Glutamatergic neuron (in vitro differentiated cells): ENCODE data around the gene EXOC4. TPM values are rescaled to one million over a fixed set of nuclear protein-coding genes. Genes with fewer than 3 reads are reported as not detected.

Source experiments
- DNase-seq: peaks from one replicate; pipeline ENCODE4 v3.0.0; 2022
- H3K27ac Mint-ChIP-seq: one replicate; pipeline ENCODE4 v1.8.0; 2020; ENCODE audit warnings: mild to moderate bottlenecking, mixed read lengths, inconsistent platforms; ENCODE audit not compliant: unreplicated experiment
- H3K27me3 Mint-ChIP-seq: one replicate; pipeline ENCODE4 v1.8.0; 2020; ENCODE audit warnings: mild to moderate bottlenecking, moderate library complexity, mixed read lengths, inconsistent platforms; ENCODE audit not compliant: unreplicated experiment
- H3K36me3 Mint-ChIP-seq: one replicate; pipeline ENCODE4 v1.8.0; 2020; ENCODE audit warnings: mild to moderate bottlenecking, mixed read lengths, inconsistent platforms; ENCODE audit not compliant: unreplicated experiment
- H3K4me1 Mint-ChIP-seq: one replicate; pipeline ENCODE4 v1.8.0; 2020; ENCODE audit warnings: mild to moderate bottlenecking, low read depth, mixed read lengths, inconsistent platforms; ENCODE audit not compliant: unreplicated experiment
- H3K4me3 Mint-ChIP-seq: one replicate; pipeline ENCODE4 v1.8.0; 2020; ENCODE audit warnings: mild to moderate bottlenecking, mixed read lengths, inconsistent platforms; ENCODE audit not compliant: unreplicated experiment
- H3K9me3 Mint-ChIP-seq: one replicate; pipeline ENCODE4 v1.8.0; 2020; ENCODE audit warnings: mild to moderate bottlenecking, moderate library complexity, mixed read lengths, inconsistent platforms; ENCODE audit not compliant: unreplicated experiment
- total RNA-seq: library from RNA; stranded (reverse); fragmentation: NEBNext Ultra II Directional; extraction: Animal tissue kit (Norgen Biotek cat#: 25700); gene quantifications from one replicate; pipeline ENCODE4 v1.2.1, GENCODE V29; 2021; ENCODE audit not compliant: unreplicated experiment
- TF ChIP-seq, protein P1 (sequence below): fragments of 200-600 bp; sonication (generic); IDR thresholded peaks from one replicate; pipeline ENCODE4 v1.5.0; 2021; ENCODE audit not compliant: partially characterized antibody, unreplicated experiment

Gene EXOC4
- total RNA-seq, 1 donor from 2014 or later, result 73.8 TPM

DNA sequence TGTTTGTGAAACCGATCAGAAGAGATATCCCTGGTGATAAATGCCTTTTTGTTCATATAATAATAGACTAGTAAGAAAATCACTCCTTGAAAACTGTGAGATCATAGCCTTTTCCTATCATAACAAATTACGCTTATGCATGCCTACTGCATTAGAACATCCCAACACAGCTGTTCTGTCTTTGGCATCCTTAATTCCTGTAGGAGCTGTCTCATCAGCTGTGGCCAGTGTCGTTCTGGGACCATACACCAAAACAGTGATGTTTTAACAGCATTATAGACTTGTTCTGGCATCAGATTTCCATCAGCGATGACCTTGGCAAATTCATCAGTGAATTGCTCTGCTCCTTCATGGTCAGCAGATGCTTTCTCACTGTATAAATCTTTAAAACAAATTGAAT, 450.7 kb downstream of the EXOC4 start:
- H3K36me3 Mint-ChIP-seq, result no peaks in the 10 kb centered on the region
- H3K27ac Mint-ChIP-seq, result no peak overlapping the region
- no peaks in the 10 kb centered on the region for H3K4me1 Mint-ChIP-seq
- TF ChIP-seq, protein P1, sequence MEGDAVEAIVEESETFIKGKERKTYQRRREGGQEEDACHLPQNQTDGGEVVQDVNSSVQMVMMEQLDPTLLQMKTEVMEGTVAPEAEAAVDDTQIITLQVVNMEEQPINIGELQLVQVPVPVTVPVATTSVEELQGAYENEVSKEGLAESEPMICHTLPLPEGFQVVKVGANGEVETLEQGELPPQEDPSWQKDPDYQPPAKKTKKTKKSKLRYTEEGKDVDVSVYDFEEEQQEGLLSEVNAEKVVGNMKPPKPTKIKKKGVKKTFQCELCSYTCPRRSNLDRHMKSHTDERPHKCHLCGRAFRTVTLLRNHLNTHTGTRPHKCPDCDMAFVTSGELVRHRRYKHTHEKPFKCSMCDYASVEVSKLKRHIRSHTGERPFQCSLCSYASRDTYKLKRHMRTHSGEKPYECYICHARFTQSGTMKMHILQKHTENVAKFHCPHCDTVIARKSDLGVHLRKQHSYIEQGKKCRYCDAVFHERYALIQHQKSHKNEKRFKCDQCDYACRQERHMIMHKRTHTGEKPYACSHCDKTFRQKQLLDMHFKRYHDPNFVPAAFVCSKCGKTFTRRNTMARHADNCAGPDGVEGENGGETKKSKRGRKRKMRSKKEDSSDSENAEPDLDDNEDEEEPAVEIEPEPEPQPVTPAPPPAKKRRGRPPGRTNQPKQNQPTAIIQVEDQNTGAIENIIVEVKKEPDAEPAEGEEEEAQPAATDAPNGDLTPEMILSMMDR, result no peak
- no peaks in the 10 kb centered on the region for H3K9me3 Mint-ChIP-seq
- H3K27me3 Mint-ChIP-seq, result peaks cover 3% of the 10 kb centered on the region
- no peak for DNase-seq
- H3K4me3 Mint-ChIP-seq, result no peak overlapping the region

DNA sequence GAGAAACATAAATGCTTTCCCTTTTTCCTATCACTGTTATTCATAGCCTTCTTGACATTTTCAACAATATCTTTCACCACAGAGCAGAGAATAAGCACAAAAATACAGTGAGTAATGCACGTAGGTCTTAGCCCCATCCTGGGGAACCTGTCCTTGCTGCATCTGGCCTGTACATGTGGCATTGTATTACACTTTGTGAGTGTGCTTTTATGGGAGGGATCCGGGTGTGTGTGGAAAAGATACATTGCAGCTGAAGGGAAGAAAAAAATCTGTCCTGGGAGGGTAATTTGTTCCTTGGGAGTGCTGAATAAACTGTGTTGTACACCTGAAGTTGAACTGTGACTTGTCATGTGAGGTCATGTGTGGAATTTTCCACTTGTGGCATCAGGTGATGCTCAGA, 451.6 kb downstream of the EXOC4 start:
- Mint-ChIP-seq H3K4me1 (no peaks in the 10 kb centered on the region), H3K36me3 (no peaks in the 10 kb centered on the region), H3K27ac (no peak overlapping the region), H3K4me3 (no peak overlapping the region), H3K27me3 (peaks cover 3% of the 10 kb centered on the region), H3K9me3 (no peaks in the 10 kb centered on the region)
- DNase-seq, result no peak
- TF ChIP-seq, protein P1, result no peak

DNA sequence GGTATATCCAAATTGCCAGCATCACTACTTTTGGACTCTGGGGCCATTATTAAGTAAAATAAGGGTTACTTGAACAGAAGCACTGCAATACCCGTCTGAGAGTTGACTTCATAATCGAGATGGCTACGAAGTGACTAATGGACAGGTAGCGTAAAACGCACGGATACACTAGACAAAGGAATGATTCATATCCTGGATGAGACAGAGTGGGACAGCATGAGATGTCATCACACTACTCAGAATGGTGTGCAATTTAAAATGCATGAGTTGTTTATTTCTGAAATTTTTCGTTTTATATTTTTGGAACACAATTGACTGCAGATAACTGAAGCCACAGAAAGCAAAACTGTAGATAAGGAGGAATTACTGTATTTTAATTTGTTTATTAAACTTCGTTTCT, 452.7 kb downstream of the EXOC4 start:
- Mint-ChIP-seq H3K27me3 (peaks cover 3% of the 10 kb centered on the region), H3K27ac (no peak overlapping the region), H3K4me1 (no peaks in the 10 kb centered on the region), H3K9me3 (no peaks in the 10 kb centered on the region), H3K4me3 (no peak overlapping the region), H3K36me3 (no peaks in the 10 kb centered on the region)
- no peak for DNase-seq
- TF ChIP-seq, protein P1, result no peak

DNA sequence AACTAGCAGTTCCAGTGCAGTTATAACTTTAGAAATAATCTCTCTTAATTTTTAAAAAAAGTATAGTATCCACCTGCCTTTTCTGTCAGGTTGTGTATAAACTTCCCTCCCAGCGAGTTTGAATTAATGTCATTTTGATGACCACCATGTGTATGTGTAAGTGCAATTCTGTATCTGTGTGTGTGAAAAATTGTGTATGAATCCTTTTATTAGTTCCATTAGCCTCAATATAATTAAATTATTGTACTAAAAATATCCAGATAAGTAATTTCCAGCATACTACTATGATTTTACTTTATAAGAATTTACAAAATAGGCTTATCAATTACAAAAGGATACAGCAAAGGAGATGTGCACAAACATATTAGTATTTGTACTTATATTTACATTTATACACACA, 453.1 kb downstream of the EXOC4 start:
- no peak overlapping the region for H3K27ac Mint-ChIP-seq
- H3K36me3 Mint-ChIP-seq, result no peaks in the 10 kb centered on the region
- H3K9me3 Mint-ChIP-seq, result no peaks in the 10 kb centered on the region
- H3K27me3 Mint-ChIP-seq, result peaks cover 3% of the 10 kb centered on the region
- TF ChIP-seq, protein P1, result no peak
- H3K4me1 Mint-ChIP-seq, result no peaks in the 10 kb centered on the region
- DNase-seq, result no peak
- no peak overlapping the region for H3K4me3 Mint-ChIP-seq

DNA sequence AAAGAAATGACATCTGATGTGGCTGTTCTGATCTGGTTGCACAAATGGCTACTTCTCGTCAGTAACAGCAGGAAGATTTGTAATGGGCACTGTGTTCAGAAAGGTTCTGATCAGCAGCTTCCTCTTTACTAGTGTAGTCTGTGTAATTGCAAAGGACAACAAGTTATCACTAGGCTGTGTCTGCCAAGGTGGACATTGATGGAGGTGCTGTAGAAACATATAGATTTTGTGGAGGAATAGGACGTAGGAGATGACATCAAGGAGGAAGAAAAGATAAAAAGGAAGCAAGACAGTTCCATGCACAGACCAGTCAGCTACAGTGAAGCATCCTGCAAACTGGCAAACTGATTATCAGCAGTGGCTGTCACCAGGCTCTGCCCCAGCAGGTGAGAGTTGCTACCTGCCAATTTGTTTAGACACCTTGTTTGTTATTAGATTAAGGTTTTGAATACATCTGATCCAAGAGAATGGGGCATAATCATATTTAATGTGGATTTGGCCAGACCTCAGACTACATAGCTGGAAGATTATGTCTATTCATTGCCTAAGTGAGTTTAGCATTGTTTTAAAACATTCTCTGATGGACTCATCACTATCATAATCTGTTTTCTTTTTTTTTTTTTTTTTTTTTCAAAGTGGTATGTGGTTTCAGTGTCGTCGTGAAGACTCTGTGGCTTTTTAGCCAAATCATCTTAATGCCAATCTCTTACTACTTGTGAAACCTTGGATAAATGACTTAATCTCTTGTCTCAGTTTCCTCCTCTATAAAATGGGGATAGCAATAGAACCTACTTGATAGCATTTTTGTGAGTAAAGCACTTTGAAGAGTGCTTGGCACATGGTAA, 456.4 kb downstream of the EXOC4 start:
- H3K36me3 Mint-ChIP-seq, result no peaks in the 10 kb centered on the region
- no peak overlapping the region for H3K4me3 Mint-ChIP-seq
- H3K27me3 Mint-ChIP-seq, result peaks cover 3% of the 10 kb centered on the region

More for the DNA sequence above, 456.4 kb downstream of the EXOC4 start:
- TF ChIP-seq, protein P1, result no peak
- no peaks in the 10 kb centered on the region for H3K9me3 Mint-ChIP-seq
- DNase-seq, result no peak
- no peak overlapping the region for H3K27ac Mint-ChIP-seq
- no peaks in the 10 kb centered on the region for H3K4me1 Mint-ChIP-seq
